Suprapubic skin (tissue), 4 donors: ENCODE data around the gene ARHGEF17.

Source experiments
- CTCF ChIP-seq, 2 donors: fragments of 200-600 bp in 1 of 2; fragments of 450-650 bp in 1 of 2; sonication (generic) in 1 of 2; IDR thresholded peaks; one replicate each; pipeline ENCODE4 v1.5.1; 2016 to 2019; ENCODE audit warnings: antibody characterized with exemption in 2 of 2, mild to moderate bottlenecking in 1 of 2, moderate library complexity in 1 of 2
- EP300 ChIP-seq: sonication (generic); formaldehyde crosslinking; IDR thresholded peaks from one replicate; pipeline ENCODE4 v1.6.1; 2017; ENCODE audit warnings: antibody characterized with exemption
- POLR2A ChIP-seq, 2 donors: fragments of 450-650 bp; IDR thresholded peaks; one replicate each; pipeline ENCODE4 v1.6.1; 2017; ENCODE audit warnings: antibody characterized with exemption in 2 of 2, mild to moderate bottlenecking in 2 of 2, moderate library complexity in 2 of 2
- POLR2AphosphoS5 ChIP-seq, 3 donors: sonication (generic); formaldehyde crosslinking; IDR thresholded peaks; one replicate each; pipeline ENCODE4 v1.6.1; 2017; ENCODE audit warnings: antibody characterized with exemption in 3 of 3

GRCh38 chr11:73391665-73392064, 83.6 kb downstream of the ARHGEF17 start:
- no peak for TF ChIP-seq CTCF (IDR thresholded peaks at IDR 0.05)
- TF ChIP-seq POLR2A (IDR thresholded peaks at IDR 0.05), result no peak
- no peak for TF ChIP-seq EP300
- no peak for TF ChIP-seq POLR2AphosphoS5 (IDR thresholded peaks at IDR 0.05)
